Breast epithelium (tissue), 4 donors: ENCODE results near the gene SHROOM3. TPM values are rescaled to one million over a fixed set of nuclear protein-coding genes. Genes with fewer than 3 reads are reported as not detected.

Experiments
- DNase-seq, 2 donors: peaks; one replicate each; pipeline ENCODE4 v3.0.0-alpha.2; 2019; ENCODE audit warnings: low spot score in 2 of 2
- H3K27ac ChIP-seq, 2 donors: fragments of 200-600 bp; sonication (generic) in 1 of 2; one replicate each; pipeline ENCODE4 v1.5.1; 2016 to 2019; ENCODE audit warnings: mild to moderate bottlenecking in 1 of 2
- H3K27me3 ChIP-seq, 2 donors: fragments of 200-600 bp; sonication (generic) in 1 of 2; one replicate each; pipeline versions ENCODE4 v1.5.1 to v1.6.0; 2017 to 2019; ENCODE audit warnings: control low read depth in 1 of 2, mild to moderate bottlenecking in 1 of 2
- H3K36me3 ChIP-seq: fragments of 200-600 bp; one replicate; pipeline ENCODE4 v1.5.1; 2019
- H3K4me1 ChIP-seq, 2 donors: fragments of 200-600 bp; sonication (generic); one replicate each; pipeline ENCODE4 v1.5.1; 2016 to 2019; ENCODE audit warnings: control low read depth in 1 of 2
- H3K4me3 ChIP-seq, 3 donors: fragments of 200-600 bp; sonication (generic); 1 replicate in 2 of 3; 2 replicates in 1 of 3; pipeline ENCODE4 v1.5.1; 2016 to 2019; ENCODE audit warnings: mild to moderate bottlenecking in 3 of 3, moderate library complexity in 2 of 3
- H3K9me3 ChIP-seq, 2 donors: fragments of 200-600 bp; sonication (generic) in 1 of 2; one replicate each; pipeline ENCODE4 v1.5.1; 2016 to 2019; ENCODE audit warnings: control low read depth in 1 of 2
- POLR2A ChIP-seq: fragments of 450-650 bp; IDR thresholded peaks from one replicate; pipeline ENCODE4 v1.6.1; 2016; ENCODE audit warnings: antibody characterized with exemption, mild to moderate bottlenecking, moderate library complexity
- POLR2AphosphoS5 ChIP-seq, 3 donors: sonication (generic); formaldehyde crosslinking; IDR thresholded peaks; one replicate each; pipeline ENCODE4 v1.6.1; 2017; ENCODE audit warnings: antibody characterized with exemption in 3 of 3
- intact Hi-C: fragments of 100-400 bp; cut with DNase I; formaldehyde crosslinking; loops from one replicate; pipeline ENCODE4 v1.15.1; 2023; ENCODE audit warnings: low total_unique reads
- total RNA-seq, 3 donors: library from RNA; depleted of rRNA; stranded (reverse); fragments of >200 nt; gene quantifications; one replicate each; pipeline ENCODE4 v1.1.0, GENCODE V29; 2016
- TF ChIP-seq, protein P1 (sequence below), 3 donors: fragments of 450-650 bp; IDR thresholded peaks; one replicate each; pipeline ENCODE4 v1.5.1; 2016 to 2017; ENCODE audit warnings: antibody characterized with exemption in 3 of 3, mild to moderate bottlenecking in 3 of 3, moderate library complexity in 3 of 3

SHROOM3 gene
- total RNA-seq, 3 donors from 2014 or later, result 0.32 to 145 (median 100) TPM

DNA sequence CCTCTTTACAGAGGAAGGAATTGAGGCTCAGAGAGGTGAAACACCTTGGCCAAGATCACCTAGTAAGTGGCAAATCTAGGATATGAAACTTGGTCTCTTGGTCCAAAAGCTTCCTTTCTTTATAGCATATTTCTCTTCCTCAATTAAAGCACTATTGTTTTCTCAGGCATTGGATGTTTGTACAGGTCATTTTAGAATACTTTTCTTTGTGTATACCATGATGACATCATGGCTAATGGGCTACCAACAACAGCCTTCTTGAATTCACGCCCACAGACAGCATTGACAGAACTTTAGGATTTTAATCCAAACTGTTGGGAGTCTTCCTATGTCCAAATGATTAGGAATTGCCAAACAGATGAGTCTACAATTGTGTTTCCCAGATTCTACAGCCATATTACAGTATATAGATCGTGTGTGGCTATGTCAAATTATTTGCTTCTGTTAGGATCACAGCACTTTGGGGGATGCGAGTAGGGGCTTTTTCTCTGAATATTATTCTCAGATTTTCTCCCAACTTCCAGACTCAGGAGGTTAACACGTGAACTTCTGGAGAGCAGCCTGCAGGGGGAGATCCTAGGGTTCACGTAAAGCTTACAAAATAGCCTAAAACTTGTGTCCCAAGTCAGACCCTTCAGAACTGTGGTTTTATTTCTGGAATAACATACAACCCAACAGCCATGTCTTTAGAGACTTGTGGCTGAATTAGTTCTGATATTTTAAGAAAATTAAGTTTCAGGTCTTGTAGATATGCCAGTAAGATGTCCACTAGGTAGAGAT is 191.8 kb downstream of the SHROOM3 start:
- DNase-seq, result no peak
- Histone ChIP-seq H3K4me3 (no peak overlapping the region), H3K36me3 (no peaks in the 10 kb centered on the region), H3K9me3 (no peaks in the 10 kb centered on the region), H3K27me3 (no peaks in the 10 kb centered on the region), H3K4me1 (peaks cover 0 to 11% of the 10 kb centered on the region in 2 donors), H3K27ac (peak overlapping the region; percentile 28 to 76)
- intact Hi-C loops, result no loop called here
- TF ChIP-seq, protein P1, sequence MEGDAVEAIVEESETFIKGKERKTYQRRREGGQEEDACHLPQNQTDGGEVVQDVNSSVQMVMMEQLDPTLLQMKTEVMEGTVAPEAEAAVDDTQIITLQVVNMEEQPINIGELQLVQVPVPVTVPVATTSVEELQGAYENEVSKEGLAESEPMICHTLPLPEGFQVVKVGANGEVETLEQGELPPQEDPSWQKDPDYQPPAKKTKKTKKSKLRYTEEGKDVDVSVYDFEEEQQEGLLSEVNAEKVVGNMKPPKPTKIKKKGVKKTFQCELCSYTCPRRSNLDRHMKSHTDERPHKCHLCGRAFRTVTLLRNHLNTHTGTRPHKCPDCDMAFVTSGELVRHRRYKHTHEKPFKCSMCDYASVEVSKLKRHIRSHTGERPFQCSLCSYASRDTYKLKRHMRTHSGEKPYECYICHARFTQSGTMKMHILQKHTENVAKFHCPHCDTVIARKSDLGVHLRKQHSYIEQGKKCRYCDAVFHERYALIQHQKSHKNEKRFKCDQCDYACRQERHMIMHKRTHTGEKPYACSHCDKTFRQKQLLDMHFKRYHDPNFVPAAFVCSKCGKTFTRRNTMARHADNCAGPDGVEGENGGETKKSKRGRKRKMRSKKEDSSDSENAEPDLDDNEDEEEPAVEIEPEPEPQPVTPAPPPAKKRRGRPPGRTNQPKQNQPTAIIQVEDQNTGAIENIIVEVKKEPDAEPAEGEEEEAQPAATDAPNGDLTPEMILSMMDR (IDR thresholded peaks at IDR 0.05), result no peak
- TF ChIP-seq POLR2A (no peak), POLR2AphosphoS5 (IDR thresholded peaks at IDR 0.05) (no peak)

DNA sequence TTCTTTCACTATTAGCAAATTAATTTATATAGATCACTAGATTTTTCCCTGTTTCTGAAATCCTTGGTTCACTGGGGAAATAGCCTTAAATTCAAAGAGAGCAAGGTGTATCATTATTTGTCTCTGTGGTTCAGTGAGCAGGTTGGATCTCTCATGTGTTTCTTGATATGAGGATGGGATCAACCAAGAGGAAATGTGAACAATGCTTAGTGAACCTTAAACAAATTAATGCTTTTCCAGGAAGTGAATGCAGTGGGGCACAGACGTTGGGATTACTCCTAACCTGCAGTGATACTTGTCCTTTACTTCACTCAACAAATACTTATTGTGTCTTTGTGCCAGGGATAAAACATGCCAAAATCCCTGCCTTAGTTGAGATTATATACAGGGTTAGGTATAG is 193.2 kb downstream of the SHROOM3 start:
- no peak for DNase-seq
- Histone ChIP-seq H3K4me1 (peaks cover 0 to 4% of the 10 kb centered on the region in 2 donors), H3K27me3 (no peaks in the 10 kb centered on the region), H3K27ac (no peak overlapping the region), H3K4me3 (no peak overlapping the region), H3K9me3 (no peaks in the 10 kb centered on the region), H3K36me3 (no peaks in the 10 kb centered on the region)
- TF ChIP-seq, protein P1 (IDR thresholded peaks at IDR 0.05), result no peak
- no peak for TF ChIP-seq POLR2AphosphoS5 (IDR thresholded peaks at IDR 0.05)
- TF ChIP-seq POLR2A, result no peak
- intact Hi-C loops, result no loop called here

DNA sequence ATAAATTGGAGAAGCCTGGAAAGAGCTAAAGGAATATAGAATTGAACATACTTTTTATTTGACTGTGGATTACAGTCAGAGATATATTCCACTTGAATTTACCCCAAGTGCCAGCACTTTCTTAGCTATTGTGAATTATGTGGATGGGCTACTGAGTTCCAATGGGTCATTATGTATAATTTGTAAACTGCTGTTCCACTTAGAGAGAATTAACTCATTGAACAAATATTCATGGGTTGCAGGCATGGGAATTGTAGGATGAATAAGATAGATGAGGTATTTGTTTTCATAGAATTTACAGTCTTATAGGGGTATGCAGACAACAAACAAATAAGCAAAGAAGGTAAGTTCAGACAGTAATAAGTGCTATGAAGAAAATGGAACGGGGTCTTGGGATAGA is 195.7 kb downstream of the SHROOM3 start:
- intact Hi-C loops, result no loop called here
- Histone ChIP-seq H3K9me3 (no peaks in the 10 kb centered on the region), H3K36me3 (no peaks in the 10 kb centered on the region), H3K4me3 (no peak overlapping the region), H3K27me3 (no peaks in the 10 kb centered on the region), H3K27ac (no peak overlapping the region), H3K4me1 (no peaks in the 10 kb centered on the region)
- no peak for DNase-seq
- TF ChIP-seq POLR2A, result no peak
- TF ChIP-seq, protein P1 (IDR thresholded peaks at IDR 0.05), result no peak
- no peak for TF ChIP-seq POLR2AphosphoS5 (IDR thresholded peaks at IDR 0.05)

DNA sequence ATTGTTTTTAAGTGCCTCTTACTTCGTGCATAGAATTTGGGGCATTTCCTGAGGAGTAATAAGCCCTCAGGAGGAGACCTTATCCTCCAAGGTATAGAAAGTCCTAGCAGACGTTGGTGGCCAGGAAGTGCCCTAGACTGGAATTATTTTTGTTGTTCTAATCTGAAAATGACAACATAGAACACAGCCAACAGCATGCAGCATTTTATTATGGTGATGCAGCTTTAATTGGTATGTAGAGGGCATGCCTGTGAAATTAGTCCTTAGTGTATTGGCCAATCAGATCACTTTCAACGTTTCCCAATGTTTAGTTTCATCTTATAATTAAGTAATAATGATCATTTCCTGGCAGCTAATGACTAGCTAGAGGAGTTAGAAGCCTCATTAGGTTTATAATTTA is 199.2 kb downstream of the SHROOM3 start:
- intact Hi-C loops, result no loop called here
- TF ChIP-seq POLR2AphosphoS5 (IDR thresholded peaks at IDR 0.05) (no peak), POLR2A (no peak)
- TF ChIP-seq, protein P1 (IDR thresholded peaks at IDR 0.05), result no peak
- H3K27ac ChIP-seq, result peak overlapping the region in 1 of 2 donors; percentile 45

DNA sequence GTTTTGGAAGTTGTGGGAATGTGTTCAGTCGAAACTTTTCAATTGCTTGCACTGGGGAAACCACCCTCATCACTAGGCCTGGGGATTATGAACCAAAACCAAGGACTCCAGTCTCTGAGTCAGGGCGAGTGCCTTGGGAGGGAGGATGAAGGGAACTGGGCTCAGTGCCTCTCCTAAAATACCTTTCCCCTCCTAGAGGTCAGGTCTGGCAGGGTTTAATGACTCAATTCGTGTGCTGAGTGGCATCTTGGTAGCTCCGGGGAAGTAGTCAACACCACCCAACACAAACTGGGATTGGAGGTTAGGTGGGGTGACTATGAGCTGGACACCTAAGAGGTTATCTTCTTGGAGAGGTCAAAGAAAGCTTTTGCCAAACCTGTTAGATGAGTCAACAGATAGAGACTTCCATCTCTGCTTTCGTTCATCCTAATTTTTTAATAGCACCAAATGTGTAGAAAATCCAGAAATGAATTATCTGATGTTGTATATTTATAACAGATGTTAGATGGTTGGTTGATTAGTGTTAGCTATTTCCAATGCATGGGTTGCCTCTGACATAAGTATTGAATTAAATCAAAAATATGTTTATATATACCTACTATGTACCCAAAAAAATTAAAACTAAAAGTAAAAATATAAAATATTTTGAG is 202.8 kb downstream of the SHROOM3 start:
- H3K4me1 ChIP-seq, result no peaks in the 10 kb centered on the region
- no peak overlapping the region for H3K27ac ChIP-seq
- no peaks in the 10 kb centered on the region for H3K27me3 ChIP-seq
- DNase-seq, result no peak
- intact Hi-C loops, result no loop called here
- no peaks in the 10 kb centered on the region for H3K36me3 ChIP-seq
- no peak overlapping the region for H3K4me3 ChIP-seq
- no peaks in the 10 kb centered on the region for H3K9me3 ChIP-seq
- TF ChIP-seq, protein P1 (IDR thresholded peaks at IDR 0.05), result no peak

More for the DNA sequence above, 199.2 kb downstream of the SHROOM3 start:
- DNase-seq, result no peak
- Histone ChIP-seq H3K4me3 (no peak overlapping the region), H3K27me3 (no peaks in the 10 kb centered on the region), H3K4me1 (no peaks in the 10 kb centered on the region), H3K9me3 (no peaks in the 10 kb centered on the region), H3K36me3 (no peaks in the 10 kb centered on the region)
